Endothelial cell of umbilical vein (primary cell): Measurements from ENCODE around the gene LDLRAD4. TPM values are rescaled to one million over a fixed set of nuclear protein-coding genes. Genes with fewer than 3 reads are reported as not detected.

Experiments
- BruUV-seq: library from RNA; stranded (reverse); fragments of 400-500 nt; replicated peaks from 2 replicates; lab custom pipeline; 2021; lab: Mats Ljungman, UMichigan
- CTCF ChIA-PET: fragments of 300-600, 350-600 bp; sonication (Branson Sonifier 250); formaldehyde crosslinking; loops from one replicate; lab custom pipeline; 2021; ENCODE audit warnings: antibody characterized with exemption, inconsistent platforms; lab: Charles Lee
- POLR2A ChIA-PET: fragments of 300-600, 350-600 bp; sonication (Branson Sonifier 250); formaldehyde crosslinking; loops from one replicate; lab custom pipeline; 2021; ENCODE audit warnings: antibody characterized with exemption, inconsistent platforms; lab: Charles Lee
- DNase-seq: peaks from one replicate; pipeline ENCODE4 v3.0.0-alpha.2; 2011; ENCODE audit warnings: low read depth, low spot score
- FAIRE-seq: peaks from 2 replicates; lab custom pipeline; 2011; peaks lifted over from hg19 to GRCh38; lab: Jason Lieb, UNC
- H2AFZ ChIP-seq: 2 replicates; pipeline ENCODE4 v1.6.0; 2012; ENCODE audit warnings: low read depth, low read length, control low read depth, inconsistent platforms
- H3K27ac ChIP-seq: 2 replicates; pipeline ENCODE4 v1.5.1; 2011; ENCODE audit warnings: low read depth, mild to moderate bottlenecking, control low read depth, low read length, moderate library complexity; ENCODE audit not compliant: insufficient read depth
- H3K27me3 ChIP-seq, 2 experiments: 2 replicates each; pipeline versions ENCODE4 v1.6.0 to v1.6.1; 2011; ENCODE audit warnings: low read length in 2 of 2, mixed read lengths in 1 of 2; ENCODE audit not compliant: control insufficient read depth in 2 of 2, insufficient read depth in 2 of 2
- H3K36me3 ChIP-seq, 2 experiments: 2 replicates in 1 of 2; 3 replicates in 1 of 2; pipeline ENCODE4 v1.5.1; 2011; ENCODE audit warnings: low read length in 2 of 2, mild to moderate bottlenecking in 1 of 2, moderate library complexity in 1 of 2; ENCODE audit not compliant: control insufficient read depth in 2 of 2, insufficient read depth in 2 of 2; ENCODE audit errors: extremely low read depth in 1 of 2
- H3K4me1 ChIP-seq: 3 replicates; pipeline ENCODE4 v1.5.1; 2011; ENCODE audit warnings: mild to moderate bottlenecking, low read length; ENCODE audit not compliant: control insufficient read depth, insufficient read depth; ENCODE audit errors: extremely low read depth
- H3K4me2 ChIP-seq: 2 replicates; pipeline ENCODE4 v1.6.1; 2011; ENCODE audit warnings: low read length, control low read depth, mixed read lengths; ENCODE audit not compliant: insufficient read depth
- H3K4me3 ChIP-seq, 3 experiments: fragments of 200-600 bp in 1 of 3; sonication (generic), shearing (Covaris generic) in 1 of 3; replicated peaks in 1 of 3; 2 replicates each; pipeline ENCODE4 v1.5.1; 2011 to 2016; ENCODE audit warnings: control low read depth in 3 of 3, low read length in 3 of 3, mild to moderate bottlenecking in 2 of 3, inconsistent platforms in 1 of 3, low read depth in 1 of 3, moderate library complexity in 1 of 3; ENCODE audit not compliant: insufficient read depth in 1 of 3
- H3K79me2 ChIP-seq: 2 replicates; pipeline ENCODE4 v1.6.0; 2012; ENCODE audit warnings: low read length, inconsistent platforms; ENCODE audit not compliant: control insufficient read depth, insufficient read depth
- H3K9ac ChIP-seq: replicated peaks from 2 replicates; pipeline ENCODE3; 2011; ENCODE audit warnings: low read length, control low read depth; ENCODE audit not compliant: insufficient read depth; ENCODE audit errors: extremely low read depth
- H3K9me1 ChIP-seq: replicated peaks from 3 replicates; pipeline ENCODE4 v1.6.0; 2011; ENCODE audit warnings: mild to moderate bottlenecking, low read length; ENCODE audit not compliant: control insufficient read depth, insufficient read depth; ENCODE audit errors: extremely low read depth
- H3K9me3 ChIP-seq: replicated peaks from 2 replicates; pipeline ENCODE4 v1.5.1; 2012; ENCODE audit warnings: low read length, inconsistent platforms; ENCODE audit not compliant: control insufficient read depth, insufficient read depth
- H4K20me1 ChIP-seq: replicated peaks from 2 replicates; pipeline ENCODE3; 2011; ENCODE audit warnings: mild to moderate bottlenecking, low read length; ENCODE audit not compliant: control insufficient read depth, insufficient read depth; ENCODE audit errors: extremely low read depth
- EZH2 ChIP-seq: IDR thresholded peaks from 2 replicates; pipeline ENCODE4 v1.6.1; 2012; ENCODE audit warnings: borderline replicate concordance, low read depth, mild to moderate bottlenecking, moderate library complexity, low read length, inconsistent platforms; ENCODE audit not compliant: severe bottlenecking
- JUN ChIP-seq: IDR thresholded peaks from 2 replicates; pipeline ENCODE4 v1.6.1; 2011; ENCODE audit warnings: borderline replicate concordance, low read depth; ENCODE audit not compliant: insufficient read length, insufficient read depth
- POLR2A ChIP-seq: IDR thresholded peaks from 2 replicates; pipeline ENCODE4 v1.6.1; 2012; ENCODE audit warnings: low read depth, mild to moderate bottlenecking, control low read depth, low read length
- POLR2AphosphoS5 ChIP-seq: IDR thresholded peaks from 2 replicates; pipeline ENCODE4 v1.6.1; 2012; ENCODE audit warnings: low read depth, mild to moderate bottlenecking, control low read depth, low read length, moderate library complexity; ENCODE audit not compliant: insufficient read depth
- dilution Hi-C: fragments of 300-500 bp; cut with MboI; formaldehyde crosslinking; loops from one replicate; pipeline ENCODE4 v1.15.0; 2019; ENCODE audit warnings: low sequenced_read_pairs; ENCODE audit not compliant: extremely low pct_ligation_motif_present
- intact Hi-C: fragments of 100-400 bp; cut with micrococcal nuclease; formaldehyde crosslinking; loops from one replicate; pipeline ENCODE4 v1.10.0; 2022
- polyA plus RNA-seq, 4 experiments: library from polyadenylated mRNA; depleted of rRNA in 3 of 4; stranded (reverse) in 3 of 4; unstranded in 1 of 4; fragments of >200 nt; gene quantifications; 2 replicates each; pipeline versions ENCODE4 v1.2.1 to v1.2.3, GENCODE V29; 2011 to 2012; ENCODE audit warnings: missing spikeins in 1 of 4
- total RNA-seq: library from RNA; stranded (reverse); gene quantifications from 2 replicates; pipeline ENCODE4 v1.2.3, GENCODE V29; 2021
- TF ChIP-seq, protein P1 (sequence below), 2 donors: IDR thresholded peaks; 1 replicate in 1 of 2; 2 replicates in 1 of 2; pipeline ENCODE4 v1.5.1; 2011; ENCODE audit warnings: low read length in 2 of 2, mild to moderate bottlenecking in 2 of 2, moderate library complexity in 2 of 2, control low read depth in 1 of 2, inconsistent platforms in 1 of 2, low read depth in 1 of 2; ENCODE audit not compliant: insufficient read depth in 1 of 2; ENCODE audit errors: extremely low read depth in 1 of 2
- TF ChIP-seq, protein P2 (sequence below): IDR thresholded peaks from 2 replicates; pipeline ENCODE4 v1.6.1; 2011; ENCODE audit not compliant: insufficient read depth, insufficient read length

LDLRAD4 gene
- total and polyA plus RNA-seq, 2 donors (not counting 3 experiments of a cell fraction or from before 2014, with no cell fraction given): 5.2 to 6.5 TPM

DNA sequence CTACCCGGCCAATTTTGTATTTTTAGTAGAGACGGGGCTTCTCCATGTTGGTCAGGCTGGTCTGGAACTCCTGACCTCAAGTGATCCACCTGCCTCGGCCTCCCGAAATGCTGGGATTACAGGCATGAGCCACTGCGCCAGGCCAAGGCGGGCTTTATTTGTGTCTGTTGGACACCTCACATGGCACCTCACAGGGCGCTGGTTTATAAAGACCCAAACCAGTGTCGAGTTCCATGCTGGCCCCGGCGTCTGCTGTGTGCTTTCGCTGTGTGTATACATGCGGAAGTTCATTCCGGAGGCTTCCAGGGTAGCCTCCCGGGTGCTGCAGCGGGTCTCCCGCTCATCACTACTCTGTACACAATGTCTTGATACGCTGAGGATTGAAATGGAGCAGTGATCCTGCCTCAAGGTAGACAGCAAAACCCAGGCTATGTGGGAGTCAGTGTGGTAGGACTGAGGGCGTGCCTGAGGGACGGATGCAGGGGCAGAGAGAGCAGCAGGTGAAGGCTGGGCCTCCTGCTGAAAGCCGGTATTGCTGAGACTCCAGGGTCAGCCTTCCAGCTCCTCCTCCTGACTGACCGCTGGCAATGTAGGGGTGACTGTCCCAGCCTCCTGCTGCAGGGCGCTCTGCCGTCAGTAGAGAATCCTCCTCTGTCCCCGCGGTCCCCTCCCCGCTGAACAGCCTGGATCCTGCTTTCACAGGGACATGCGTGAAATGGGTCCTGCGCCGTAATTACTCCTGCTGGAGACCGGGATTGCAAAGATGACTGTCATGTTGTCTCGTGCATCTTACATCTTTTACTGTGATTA, 22.7 kb downstream of the LDLRAD4 start:
- Histone ChIP-seq H3K4me2 (no peak overlapping the region), H3K27me3 (peaks cover 0 to 2% of the 10 kb centered on the region in 2 experiments), H3K4me3 (no peak overlapping the region), H3K9me3 (no peaks in the 10 kb centered on the region), H3K9ac (no peak overlapping the region), H2AFZ (no peak overlapping the region), H4K20me1 (no peaks in the 10 kb centered on the region), H3K79me2 (no peaks in the 10 kb centered on the region), H3K27ac (no peak overlapping the region), H3K36me3 (no peaks in the 10 kb centered on the region), H3K4me1 (no peaks in the 10 kb centered on the region), H3K9me1 (no peaks in the 10 kb centered on the region)
- intact Hi-C loops (no loop called here), dilution Hi-C loops (no loop called here)
- POLR2A ChIA-PET: no interaction called here
- CTCF ChIA-PET: no interaction called here
- no TSS peak for BruUV-seq
- TF ChIP-seq, protein P1, sequence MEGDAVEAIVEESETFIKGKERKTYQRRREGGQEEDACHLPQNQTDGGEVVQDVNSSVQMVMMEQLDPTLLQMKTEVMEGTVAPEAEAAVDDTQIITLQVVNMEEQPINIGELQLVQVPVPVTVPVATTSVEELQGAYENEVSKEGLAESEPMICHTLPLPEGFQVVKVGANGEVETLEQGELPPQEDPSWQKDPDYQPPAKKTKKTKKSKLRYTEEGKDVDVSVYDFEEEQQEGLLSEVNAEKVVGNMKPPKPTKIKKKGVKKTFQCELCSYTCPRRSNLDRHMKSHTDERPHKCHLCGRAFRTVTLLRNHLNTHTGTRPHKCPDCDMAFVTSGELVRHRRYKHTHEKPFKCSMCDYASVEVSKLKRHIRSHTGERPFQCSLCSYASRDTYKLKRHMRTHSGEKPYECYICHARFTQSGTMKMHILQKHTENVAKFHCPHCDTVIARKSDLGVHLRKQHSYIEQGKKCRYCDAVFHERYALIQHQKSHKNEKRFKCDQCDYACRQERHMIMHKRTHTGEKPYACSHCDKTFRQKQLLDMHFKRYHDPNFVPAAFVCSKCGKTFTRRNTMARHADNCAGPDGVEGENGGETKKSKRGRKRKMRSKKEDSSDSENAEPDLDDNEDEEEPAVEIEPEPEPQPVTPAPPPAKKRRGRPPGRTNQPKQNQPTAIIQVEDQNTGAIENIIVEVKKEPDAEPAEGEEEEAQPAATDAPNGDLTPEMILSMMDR (IDR thresholded peaks at IDR 0.05; ENCODE audit: extremely low read depth in 1 of 2, insufficient read depth in 1 of 2, low read depth in 1 of 2, low read length in 2 of 2): no peak
- TF ChIP-seq JUN: no peak
- TF ChIP-seq, protein P2, sequence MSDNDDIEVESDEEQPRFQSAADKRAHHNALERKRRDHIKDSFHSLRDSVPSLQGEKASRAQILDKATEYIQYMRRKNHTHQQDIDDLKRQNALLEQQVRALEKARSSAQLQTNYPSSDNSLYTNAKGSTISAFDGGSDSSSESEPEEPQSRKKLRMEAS: no peak
- no peak for TF ChIP-seq POLR2AphosphoS5
- no peak for TF ChIP-seq EZH2
- no peak for TF ChIP-seq POLR2A
- no peak for FAIRE-seq
- no peak for DNase-seq
